ENCODE data around the gene TOPAZ1.
A peak's percentile ranks its signal among the peaks of the same experiment; 100 is the strongest.

DNA sequence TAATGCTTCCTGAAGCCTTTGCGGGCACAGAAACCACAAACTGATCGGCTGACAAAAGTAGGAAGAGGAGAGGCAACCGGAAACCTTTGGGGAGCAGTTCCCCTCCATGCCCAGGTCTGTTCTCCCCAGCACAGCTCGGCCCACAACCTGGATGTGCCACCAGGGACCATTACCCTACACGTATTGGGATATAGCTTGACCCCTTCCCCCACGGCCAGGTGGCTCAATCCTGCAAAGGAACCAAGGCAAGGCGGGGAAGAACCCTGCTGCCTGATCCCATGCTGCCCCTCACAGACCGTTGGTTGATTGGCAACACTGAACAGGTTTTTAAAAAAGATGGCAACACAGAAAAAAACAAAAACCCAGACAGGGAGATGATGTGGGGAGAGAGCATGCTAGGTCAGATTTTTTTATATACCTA lies 77.2 kb downstream of the TOPAZ1 start:
- TF ChIP-seq, protein P1, sequence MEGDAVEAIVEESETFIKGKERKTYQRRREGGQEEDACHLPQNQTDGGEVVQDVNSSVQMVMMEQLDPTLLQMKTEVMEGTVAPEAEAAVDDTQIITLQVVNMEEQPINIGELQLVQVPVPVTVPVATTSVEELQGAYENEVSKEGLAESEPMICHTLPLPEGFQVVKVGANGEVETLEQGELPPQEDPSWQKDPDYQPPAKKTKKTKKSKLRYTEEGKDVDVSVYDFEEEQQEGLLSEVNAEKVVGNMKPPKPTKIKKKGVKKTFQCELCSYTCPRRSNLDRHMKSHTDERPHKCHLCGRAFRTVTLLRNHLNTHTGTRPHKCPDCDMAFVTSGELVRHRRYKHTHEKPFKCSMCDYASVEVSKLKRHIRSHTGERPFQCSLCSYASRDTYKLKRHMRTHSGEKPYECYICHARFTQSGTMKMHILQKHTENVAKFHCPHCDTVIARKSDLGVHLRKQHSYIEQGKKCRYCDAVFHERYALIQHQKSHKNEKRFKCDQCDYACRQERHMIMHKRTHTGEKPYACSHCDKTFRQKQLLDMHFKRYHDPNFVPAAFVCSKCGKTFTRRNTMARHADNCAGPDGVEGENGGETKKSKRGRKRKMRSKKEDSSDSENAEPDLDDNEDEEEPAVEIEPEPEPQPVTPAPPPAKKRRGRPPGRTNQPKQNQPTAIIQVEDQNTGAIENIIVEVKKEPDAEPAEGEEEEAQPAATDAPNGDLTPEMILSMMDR (conservative IDR thresholded peaks at IDR 0.05; ENCODE audit: low read depth, low read length): peak; percentile 34; the same call in 1 of the 2 replicates
- TF ChIP-seq EZH2phosphoT487 (IDR thresholded peaks at IDR 0.05; ENCODE audit: borderline replicate concordance, low read length) (no peak), EZH2 (IDR thresholded peaks at IDR 0.05; ENCODE audit: low read length, unreplicated experiment) (no peak)
